Sigmoid colon (tissue), 4 donors: ENCODE data around the gene KRT16.
"Not testable (repeated sequence)": the region's sequence is repeated elsewhere in the genome, so short reads cannot be mapped to it uniquely, and the experiment has no call there.

ENCODE experiments used
- CTCF ChIP-seq, 4 experiments: fragments of 450-650 bp in 3 of 4; fragments of 200-600 bp in 1 of 4; IDR thresholded peaks; one replicate each; pipeline ENCODE4 v1.5.1; 2016 to 2019; ENCODE audit warnings: antibody characterized with exemption in 4 of 4, mild to moderate bottlenecking in 3 of 4, moderate library complexity in 2 of 4
- EP300 ChIP-seq, 4 donors: sonication (generic); formaldehyde crosslinking; IDR thresholded peaks; one replicate each; pipeline ENCODE4 v1.6.1; 2017; ENCODE audit warnings: antibody characterized with exemption in 4 of 4
- POLR2A ChIP-seq, 2 donors: fragments of 450-650 bp; IDR thresholded peaks; one replicate each; pipeline ENCODE4 v1.6.1; 2016; ENCODE audit warnings: antibody characterized with exemption in 2 of 2, mild to moderate bottlenecking in 2 of 2, moderate library complexity in 2 of 2
- POLR2AphosphoS5 ChIP-seq, 4 donors: sonication (generic); formaldehyde crosslinking; IDR thresholded peaks; one replicate each; pipeline ENCODE4 v1.6.1; 2017; ENCODE audit warnings: antibody characterized with exemption in 4 of 4

- not testable (repeated sequence) for TF ChIP-seq CTCF, POLR2A, POLR2AphosphoS5, EP300 (IDR thresholded peaks at IDR 0.05)
These were observed 5.6 kb downstream of the KRT16 start for GRCh38 chr17:41606930-41607329.
